Measurements from ENCODE around the gene TTLL9.

The TTLL9 gene

GRCh38 chr20:31859266-31859997 is 11.0 kb upstream of the TTLL9 start:
- Histone ChIP-seq H3K27ac (replicated peaks) (no peak overlapping the region), H3K27me3 (ENCODE audit: insufficient read depth, poor library complexity, severe bottlenecking) (peaks cover 35% of the 10 kb centered on the region), H3K4me3 (replicated peaks; ENCODE audit: insufficient read depth, low read length) (no peak overlapping the region)
- no peak for DNase-seq (ENCODE audit: low read depth in 1 of 2, low spot score in 1 of 2)
- TF ChIP-seq CTCF (IDR thresholded peaks at IDR 0.05; ENCODE audit: insufficient read depth, low read length) (no peak), GABPA (IDR thresholded peaks at IDR 0.05; ENCODE audit: low read depth) (no peak), SPI1 (IDR thresholded peaks at IDR 0.05; ENCODE audit: borderline replicate concordance, low read depth) (no peak), REST (IDR thresholded peaks at IDR 0.05; ENCODE audit: insufficient replicate concordance, low read depth) (no peak), POLR2AphosphoS5 (IDR thresholded peaks at IDR 0.05; ENCODE audit: low read depth) (no peak)

GRCh38 chr20:31859998-31860380 is 10.4 kb upstream of the TTLL9 start:
- TF ChIP-seq GABPA (IDR thresholded peaks at IDR 0.05; ENCODE audit: low read depth): no peak
- no peak for TF ChIP-seq SPI1 (IDR thresholded peaks at IDR 0.05; ENCODE audit: borderline replicate concordance, low read depth)
- TF ChIP-seq CTCF (IDR thresholded peaks at IDR 0.05; ENCODE audit: insufficient read depth, low read length): no peak
- no peak for TF ChIP-seq POLR2AphosphoS5 (IDR thresholded peaks at IDR 0.05; ENCODE audit: low read depth)
- Histone ChIP-seq H3K4me3 (replicated peaks; ENCODE audit: insufficient read depth, low read length) (no peak overlapping the region), H3K27me3 (ENCODE audit: insufficient read depth, poor library complexity, severe bottlenecking) (peaks cover 35% of the 10 kb centered on the region), H3K27ac (replicated peaks) (no peak overlapping the region)
- DNase-seq (ENCODE audit: low read depth in 1 of 2, low spot score in 1 of 2): no peak

- Histone ChIP-seq H3K27me3 (ENCODE audit: insufficient read depth, poor library complexity, severe bottlenecking) (peaks cover 35% of the 10 kb centered on the region), H3K27ac (replicated peaks) (no peak overlapping the region), H3K4me3 (replicated peaks; ENCODE audit: insufficient read depth, low read length) (peak overlapping the region; percentile 34)
- no peak for DNase-seq (ENCODE audit: low read depth in 1 of 2, low spot score in 1 of 2)
- TF ChIP-seq CTCF (IDR thresholded peaks at IDR 0.05; ENCODE audit: insufficient read depth, low read length) (no peak), SPI1 (IDR thresholded peaks at IDR 0.05; ENCODE audit: borderline replicate concordance, low read depth) (no peak), POLR2AphosphoS5 (IDR thresholded peaks at IDR 0.05; ENCODE audit: low read depth) (no peak), REST (IDR thresholded peaks at IDR 0.05; ENCODE audit: insufficient replicate concordance, low read depth) (no peak), GABPA (IDR thresholded peaks at IDR 0.05; ENCODE audit: low read depth) (no peak)
Observed at GRCh38 chr20:31860390-31861134, 9.9 kb upstream of the TTLL9 start.

Data from HL-60 (cell line).